Measurements from ENCODE around the gene TBC1D14. TPM values are rescaled to one million over a fixed set of nuclear protein-coding genes. Genes with fewer than 3 reads are reported as not detected.

Gene TBC1D14
- total RNA-seq, 1 experiment from 2014 or later: 50.2 TPM

- peak overlapping the region in 1 of 3 experiments; percentile 32; a peak in 1 of 7 replicates for H3K27ac Mint-ChIP-seq
- Histone ChIP-seq H3K79me1 (ENCODE audit: insufficient read depth, low read depth, low read length, poor library complexity, severe bottlenecking) (no peaks in the 10 kb centered on the region), H4K20me1 (ENCODE audit: control insufficient read depth, insufficient read depth, insufficient read length) (no peaks in the 10 kb centered on the region), H3K4me2 (ENCODE audit: insufficient read depth, insufficient read length, low read length) (no peak overlapping the region), H2AFZ (ENCODE audit: low read length) (no peak overlapping the region), H4K5ac (ENCODE audit: insufficient read length, low read depth, low read length) (no peak overlapping the region), H3K27me3 (ENCODE audit: insufficient read depth, low read length) (no peaks in the 10 kb centered on the region), H3K18ac (ENCODE audit: insufficient read length, low read depth, low read length) (no peak overlapping the region), H2BK15ac (ENCODE audit: low read depth, low read length) (no peak overlapping the region), H2AK5ac (ENCODE audit: insufficient read length, low read length) (no peak overlapping the region), H3K23me2 (ENCODE audit: insufficient read length, low read depth, low read length, poor library complexity, severe bottlenecking) (no peaks in the 10 kb centered on the region), H3K79me2 (ENCODE audit: insufficient read depth, low read length) (no peaks in the 10 kb centered on the region), H2BK5ac (ENCODE audit: insufficient read length, low read length) (no peak overlapping the region), H3T11ph (ENCODE audit: low read length) (no peak overlapping the region), H2BK12ac (ENCODE audit: insufficient read length, low read depth, low read length) (no peak overlapping the region), H4K91ac (ENCODE audit: insufficient read length, low read depth, low read length) (no peak overlapping the region), H3K9me3 (ENCODE audit: control insufficient read depth, low read depth, low read length) (no peaks in the 10 kb centered on the region), H2BK20ac (ENCODE audit: low read depth, low read length, poor library complexity, severe bottlenecking) (no peak overlapping the region), H3K9ac (ENCODE audit: extremely low read depth, insufficient read length, low read length) (no peak overlapping the region), H3K4me1 (ENCODE audit: insufficient read depth, low read length) (peaks cover 4% of the 10 kb centered on the region), H2BK120ac (ENCODE audit: low read depth, low read length, poor library complexity, severe bottlenecking) (no peak overlapping the region), H3K4ac (ENCODE audit: low read depth, low read length) (no peak overlapping the region), H3K27ac (ENCODE audit: insufficient read length, low read depth, low read length) (no peak overlapping the region), H3K56ac (ENCODE audit: insufficient read length, low read depth, low read length) (no peak overlapping the region), H3K14ac (ENCODE audit: insufficient read depth, low read length) (no peak overlapping the region; the same call in 1 of the 2 replicates), H3K23ac (ENCODE audit: insufficient read length, low read depth, low read length) (no peak overlapping the region), H4K8ac (replicated peaks; ENCODE audit: insufficient read length, low read depth, low read length) (no peak overlapping the region)
- H3K9me3 Mint-ChIP-seq: no peaks in the 10 kb centered on the region
- no CpG with 5 or more reads among the region's 12 CpGs for WGBS (ENCODE audit: extremely low coverage, insufficient read length, low lambda C conversion rate)
- no peak overlapping the region for H3K4me3 Mint-ChIP-seq
- H3K4me1 Mint-ChIP-seq: peaks cover 26 to 38% of the 10 kb centered on the region in 2 experiments
- no peak for DNase-seq
- peak; percentile 30; the same call in 2 of the 3 replicates for TF ChIP-seq CTCF (conservative IDR thresholded peaks at IDR 0.05)
- no peaks in the 10 kb centered on the region for H3K27me3 Mint-ChIP-seq (ENCODE audit: low read depth)
- peaks cover 25 to 78% (median 60%) of the 10 kb centered on the region in 3 experiments; a peak in 6 of 7 replicates for H3K36me3 Mint-ChIP-seq (ENCODE audit: insufficient read depth in 1 of 3, low read depth in 3 of 3)
Observed at GRCh38 chr4:7007142-7007907, 97.7 kb downstream of the TBC1D14 start.
